ENCODE measurements around the gene DENND4A.

GRCh38 chr15:65724464-65725215, 67.5 kb downstream of the DENND4A start:
- no peak for TF ChIP-seq POLR2A (IDR thresholded peaks at IDR 0.05; ENCODE audit: low read depth, low read length)
- TF ChIP-seq TCF12 (IDR thresholded peaks at IDR 0.05; ENCODE audit: low read depth, low read length) = no peak
- no peak for TF ChIP-seq SRF (IDR thresholded peaks at IDR 0.05; ENCODE audit: low read depth in 2 of 2, low read length in 2 of 2)
- TF ChIP-seq SP1 (IDR thresholded peaks at IDR 0.05; ENCODE audit: low read depth, low read length) = no peak
- TF ChIP-seq CTCF (IDR thresholded peaks at IDR 0.05 in 2 of 3, conservative IDR thresholded peaks at IDR 0.05 in 1 of 3; ENCODE audit: control insufficient read depth in 2 of 3, extremely low read depth in 1 of 3, insufficient read depth in 1 of 3, low read depth in 3 of 3, low read length in 3 of 3) = no peak

All from GM12878 (cell line).